HG02588 (cell line): Measurements from ENCODE around the gene ETFDH.
"Not testable (repeated sequence)": the region's sequence is repeated elsewhere in the genome, so short reads cannot be mapped to it uniquely, and the experiment has no call there.

Source experiments
- ATAC-seq: cut with Tn5 transposase; IDR thresholded peaks from one replicate; pipeline ENCODE4 v1.9.1; 2021; ENCODE audit warnings: mild to moderate bottlenecking, moderate library complexity; ENCODE audit not compliant: unreplicated experiment

Gene ETFDH

GRCh38 chr4:158676076-158676475, 4.0 kb downstream of the ETFDH start:
- ATAC-seq = no peak

- ATAC-seq = no peak
Observed at GRCh38 chr4:158678767-158679166, 6.7 kb downstream of the ETFDH start.

GRCh38 chr4:158681629-158682028, 9.5 kb downstream of the ETFDH start:
- no peak for ATAC-seq

GRCh38 chr4:158682066-158682465, 10.0 kb downstream of the ETFDH start:
- no peak for ATAC-seq

- no peak for ATAC-seq
Observed at GRCh38 chr4:158688813-158689212, 16.7 kb downstream of the ETFDH start.

GRCh38 chr4:158704274-158704673, 32.2 kb downstream of the ETFDH start:
- no peak for ATAC-seq

GRCh38 chr4:158710814-158711213, 38.7 kb downstream of the ETFDH start:
- no peak for ATAC-seq

GRCh38 chr4:158712622-158713021, 40.5 kb downstream of the ETFDH start:
- ATAC-seq = not testable (repeated sequence)

- no peak for ATAC-seq
Observed at GRCh38 chr4:158714937-158715336, 42.8 kb downstream of the ETFDH start.

GRCh38 chr4:158715802-158716201, 43.7 kb downstream of the ETFDH start:
- ATAC-seq = no peak

GRCh38 chr4:158721680-158722079, 49.6 kb downstream of the ETFDH start:
- ATAC-seq = no peak

- no peak for ATAC-seq
Observed at GRCh38 chr4:158722291-158722916, 50.3 kb downstream of the ETFDH start.

- peak; percentile 98 for ATAC-seq
Observed at GRCh38 chr4:158722917-158723793, 51.1 kb downstream of the ETFDH start, which contains the start of gene PPID. TSS of gene PPID (minus strand) at chr4:158723396. CDS start at chr4:158723288, 108 bp downstream.

GRCh38 chr4:158724637-158725036, 52.5 kb downstream of the ETFDH start:
- ATAC-seq = no peak

GRCh38 chr4:158726633-158727032, 54.5 kb downstream of the ETFDH start:
- no peak for ATAC-seq

- no peak for ATAC-seq
Observed at GRCh38 chr4:158728236-158728635, 56.1 kb downstream of the ETFDH start.

GRCh38 chr4:158729716-158730559, 57.8 kb downstream of the ETFDH start:
- ATAC-seq = peak; percentile 96

- no peak for ATAC-seq
Observed at GRCh38 chr4:158738866-158739265, 66.8 kb downstream of the ETFDH start.

- ATAC-seq = no peak
Observed at GRCh38 chr4:158739600-158739999, 67.5 kb downstream of the ETFDH start.

- no peak for ATAC-seq
Observed at GRCh38 chr4:158741326-158742021, 69.4 kb downstream of the ETFDH start.

GRCh38 chr4:158746537-158746936, 74.4 kb downstream of the ETFDH start:
- ATAC-seq = not testable (repeated sequence)
